Adrenal gland (tissue), 12 donors: ENCODE data around the gene ACBD7. TPM values are rescaled to one million over a fixed set of nuclear protein-coding genes. Genes with fewer than 3 reads are reported as not detected.

ENCODE experiments used
- DNase-seq, 7 donors: peaks; one replicate each; pipeline ENCODE4 v3.0.0-alpha.2; 2019 to 2020
- H3K27ac ChIP-seq, 5 donors: fragments of 200-600 bp; sonication (generic) in 4 of 5; 1 replicate in 3 of 5; 2 replicates in 2 of 5; pipeline versions ENCODE4 v1.5.1 to v1.8.0; 2016 to 2020; ENCODE audit warnings: mild to moderate bottlenecking in 1 of 5
- H3K27me3 ChIP-seq: fragments of 200-600 bp; 2 replicates; pipeline ENCODE4 v1.8.0; 2021
- H3K36me3 ChIP-seq, 2 donors: fragments of 200-600 bp; replicated peaks in 1 of 2; 1 replicate in 1 of 2; 2 replicates in 1 of 2; pipeline versions ENCODE4 v1.5.1 to v1.8.0; 2018 to 2022
- H3K4me1 ChIP-seq, 2 donors: fragments of 200-600 bp; replicated peaks in 1 of 2; 1 replicate in 1 of 2; 2 replicates in 1 of 2; pipeline versions ENCODE4 v1.5.1 to v1.8.0; 2018 to 2021
- H3K4me3 ChIP-seq, 4 donors: fragments of 200-600 bp; sonication (generic) in 3 of 4; one replicate each; pipeline ENCODE4 v1.5.1; 2016 to 2018
- H3K9me3 ChIP-seq, 3 donors: fragments of 200-600 bp; sonication (generic) in 1 of 3; replicated peaks in 1 of 3; 1 replicate in 2 of 3; 2 replicates in 1 of 3; pipeline versions ENCODE4 v1.5.1 to v1.8.0; 2016 to 2021
- CTCF ChIP-seq, 6 experiments: fragments of 450-650 bp in 4 of 6; fragments of 200-600 bp in 2 of 6; sonication (generic) in 1 of 6; IDR thresholded peaks; 1 replicate in 5 of 6; 2 replicates in 1 of 6; pipeline versions ENCODE4 v1.5.1 to v1.8.0; 2016 to 2021; ENCODE audit warnings: antibody characterized with exemption in 6 of 6, mild to moderate bottlenecking in 2 of 6, moderate library complexity in 1 of 6
- POLR2A ChIP-seq, 2 donors: fragments of 450-650 bp; IDR thresholded peaks; one replicate each; pipeline ENCODE4 v1.6.1; 2017; ENCODE audit warnings: antibody characterized with exemption in 2 of 2, mild to moderate bottlenecking in 2 of 2, moderate library complexity in 1 of 2
- WGBS, 4 donors: extraction: QIAGEN DNeasy Blood & Tissue Kit in 2 of 4; methylation state at CpG; one replicate each; pipeline versions ENCODE4 v1.1.5 to v1.1.7; 2013 to 2017; 5-methylcytosine and 5-hydroxymethylcytosine counted together
- intact Hi-C, 2 donors: fragments of 100-400 bp; cut with DNase I; formaldehyde crosslinking; loops; one replicate each; pipeline versions ENCODE4 v1.14.1 to v1.15.0; 2022 to 2023
- polyA plus RNA-seq, 3 donors: library from polyadenylated mRNA; stranded (reverse); fragments of 200-250 nt in 2 of 3; fragments of 350-450 nt in 1 of 3; fragmentation: Illumina TruSeq in 1 of 3; extraction: RNeasy Lipid Tissue Mini Kit (QIAGEN cat#74804) in 1 of 3; gene quantifications; one replicate each; pipeline ENCODE4 v1.2.3, GENCODE V29; 2013 to 2014
- total RNA-seq, 9 donors: library from RNA; depleted of rRNA in 4 of 9; stranded (reverse); fragments of >200 nt in 4 of 9; fragments of 120-200 nt in 1 of 9; fragmentation: NEBNext Ultra II Directional in 1 of 9; extraction: Animal tissue kit (Norgen Biotek cat#: 25700) in 1 of 9; gene quantifications; one replicate each; pipeline versions ENCODE4 v1.1.0 to v1.2.4, GENCODE V29; 2013 to 2023
- donor health status: healthy with polysubstance abuse.
- donor health status: Bipolar disorder and iron deficiency.
- donor health status: DM: yes; HTN: yes; CAD: no.
- donor health status: DM: no; HTN: no; CAD: no.
- donor health status: DM: no; HTN: no; CAD: no.
- donor health status: DM: yes; HTN: yes; CAD: no.

Gene ACBD7
- total and polyA plus RNA-seq, 12 donors, result 0.18 to 1.4 (median 0.32) TPM; not detected in 7

GRCh38 chr10:15049533-15049932, 39.0 kb downstream of the ACBD7 start:
- Histone ChIP-seq H3K27ac (no peak overlapping the region), H3K4me3 (no peak overlapping the region), H3K36me3 (no peaks in the 10 kb centered on the region), H3K27me3 (no peaks in the 10 kb centered on the region), H3K4me1 (no peaks in the 10 kb centered on the region), H3K9me3 (no peaks in the 10 kb centered on the region)
- TF ChIP-seq CTCF (IDR thresholded peaks at IDR 0.05) (no peak), POLR2A (IDR thresholded peaks at IDR 0.05) (no peak)
- intact Hi-C loops, result no loop called here
- DNase-seq, result no peak

- intact Hi-C loops, result no loop called here
- H3K36me3 ChIP-seq, result no peaks in the 10 kb centered on the region
- no peaks in the 10 kb centered on the region for H3K9me3 ChIP-seq
- WGBS, 4 donors, result 49 to 67% (median 58%) methylated on average over 5 of the region's 5 CpGs
- H3K4me1 ChIP-seq, result no peaks in the 10 kb centered on the region
- peak overlapping the region in 3 of 5 donors; percentile 19 to 74 (median 48) for H3K27ac ChIP-seq
- TF ChIP-seq POLR2A (IDR thresholded peaks at IDR 0.05) (no peak), CTCF (IDR thresholded peaks at IDR 0.05) (no peak)
- no peak overlapping the region for H3K4me3 ChIP-seq
- H3K27me3 ChIP-seq, result no peaks in the 10 kb centered on the region
- DNase-seq, result peak in 5 of 7 donors; percentile 11 to 56 (median 28)
These were observed 42.0 kb downstream of the ACBD7 start for GRCh38 chr10:15046626-15047025.

GRCh38 chr10:15045380-15045779, 43.2 kb downstream of the ACBD7 start:
- no peak for TF ChIP-seq POLR2A (IDR thresholded peaks at IDR 0.05)
- no peak for TF ChIP-seq CTCF (IDR thresholded peaks at IDR 0.05)
- intact Hi-C loops, result no loop called here
- no peaks in the 10 kb centered on the region for H3K27me3 ChIP-seq
- H3K36me3 ChIP-seq, result no peaks in the 10 kb centered on the region
- WGBS, 4 donors, result 56 to 78% (median 64%) methylated on average over 1 of the region's 1 CpG
- H3K4me3 ChIP-seq, result no peak overlapping the region
- no peaks in the 10 kb centered on the region for H3K9me3 ChIP-seq
- no peak overlapping the region for H3K27ac ChIP-seq
- no peak for DNase-seq
- H3K4me1 ChIP-seq, result no peaks in the 10 kb centered on the region

GRCh38 chr10:15043674-15044073, 44.9 kb downstream of the ACBD7 start, which contains the start of gene OLAH:
Gene OLAH, plus strand, starts transcription at chr10:15043943. Its CDS starts 3,346 bp downstream, at chr10:15047289.
- Histone ChIP-seq H3K27ac (no peak within 1 kb of the TSS), H3K9me3 (no peaks in the 10 kb centered on the region), H3K36me3 (no peaks in the 10 kb centered on the region), H3K27me3 (no peaks in the 10 kb centered on the region), H3K4me3 (no peak within 1 kb of the TSS), H3K4me1 (no peaks in the 10 kb centered on the region)
- DNase-seq, result no peak
- WGBS, 4 donors, result 31 to 97% (median 91%) methylated on average over 1 of the region's 1 CpG
- intact Hi-C loops, result no loop called here
- TF ChIP-seq POLR2A (IDR thresholded peaks at IDR 0.05), result no peak
- no peak for TF ChIP-seq CTCF (IDR thresholded peaks at IDR 0.05)
